ENCODE measurements around the gene FLYWCH2. TPM values are rescaled to one million over a fixed set of nuclear protein-coding genes. Genes with fewer than 3 reads are reported as not detected.
"Not testable (repeated sequence)": the region's sequence is repeated elsewhere in the genome, so short reads cannot be mapped to it uniquely, and the experiment has no call there.

The FLYWCH2 gene
- total RNA-seq, 2 experiments from 2014 or later = 23.9 to 38.7 TPM

DNA sequence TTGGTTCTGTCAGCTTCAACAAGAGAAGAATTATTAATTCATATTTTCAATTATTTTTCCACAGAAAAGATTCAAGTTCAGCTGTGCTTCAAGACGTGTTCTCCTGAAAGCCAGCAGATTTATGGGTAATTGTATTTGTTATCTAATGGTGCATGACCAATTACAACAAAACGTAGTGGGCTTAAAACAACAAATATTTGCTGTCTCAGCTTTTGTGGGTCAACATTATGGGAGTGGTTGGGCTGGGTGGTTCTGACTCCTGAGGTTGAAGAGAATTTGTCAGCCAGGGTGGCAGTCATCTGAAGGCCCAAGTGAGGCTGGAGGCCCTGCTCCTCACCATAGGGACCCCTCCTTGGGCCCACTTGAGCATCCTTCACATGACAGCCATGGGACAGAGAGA, 57.0 kb downstream of the FLYWCH2 start:
- Histone ChIP-seq H3K9me3 (ENCODE audit: low read length) (no peaks in the 10 kb centered on the region), H3K9me2 (ENCODE audit: insufficient read depth, low read length) (no peaks in the 10 kb centered on the region), H3K27ac (ENCODE audit: low read depth, low read length, poor library complexity, severe bottlenecking) (no peak overlapping the region), H4K20me1 (ENCODE audit: insufficient read depth, low read length) (no peaks in the 10 kb centered on the region), H3K36me3 (ENCODE audit: insufficient read depth, low read length) (peaks cover 31% of the 10 kb centered on the region), H3K4me3 (ENCODE audit: low read depth, low read length, poor library complexity, severe bottlenecking) (no peak overlapping the region), H3K79me2 (ENCODE audit: insufficient read depth, low read depth, low read length) (no peaks in the 10 kb centered on the region), H3K4me1 (ENCODE audit: insufficient read depth, low read length, poor library complexity, severe bottlenecking) (no peaks in the 10 kb centered on the region), H3K4me2 (ENCODE audit: low read length) (no peak overlapping the region), H2AFZ (ENCODE audit: low read length) (no peak overlapping the region)
- no TSS peak for BruUV-seq (replicated peaks)
- DNase-seq (ENCODE audit: low spot score) = no peak
- intact Hi-C loops (cut with micrococcal nuclease; ENCODE audit: unreplicated experiment) = no loop called here
- TF ChIP-seq, protein P1, sequence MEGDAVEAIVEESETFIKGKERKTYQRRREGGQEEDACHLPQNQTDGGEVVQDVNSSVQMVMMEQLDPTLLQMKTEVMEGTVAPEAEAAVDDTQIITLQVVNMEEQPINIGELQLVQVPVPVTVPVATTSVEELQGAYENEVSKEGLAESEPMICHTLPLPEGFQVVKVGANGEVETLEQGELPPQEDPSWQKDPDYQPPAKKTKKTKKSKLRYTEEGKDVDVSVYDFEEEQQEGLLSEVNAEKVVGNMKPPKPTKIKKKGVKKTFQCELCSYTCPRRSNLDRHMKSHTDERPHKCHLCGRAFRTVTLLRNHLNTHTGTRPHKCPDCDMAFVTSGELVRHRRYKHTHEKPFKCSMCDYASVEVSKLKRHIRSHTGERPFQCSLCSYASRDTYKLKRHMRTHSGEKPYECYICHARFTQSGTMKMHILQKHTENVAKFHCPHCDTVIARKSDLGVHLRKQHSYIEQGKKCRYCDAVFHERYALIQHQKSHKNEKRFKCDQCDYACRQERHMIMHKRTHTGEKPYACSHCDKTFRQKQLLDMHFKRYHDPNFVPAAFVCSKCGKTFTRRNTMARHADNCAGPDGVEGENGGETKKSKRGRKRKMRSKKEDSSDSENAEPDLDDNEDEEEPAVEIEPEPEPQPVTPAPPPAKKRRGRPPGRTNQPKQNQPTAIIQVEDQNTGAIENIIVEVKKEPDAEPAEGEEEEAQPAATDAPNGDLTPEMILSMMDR (conservative IDR thresholded peaks at IDR 0.05; ENCODE audit: low read length) = no peak
- no peak for TF ChIP-seq EZH2phosphoT487 (IDR thresholded peaks at IDR 0.05; ENCODE audit: borderline replicate concordance, low read depth, low read length)
- CTCF ChIA-PET (ENCODE audit: unreplicated experiment) = no interaction called here
- POLR2A ChIA-PET = no interaction called here

DNA sequence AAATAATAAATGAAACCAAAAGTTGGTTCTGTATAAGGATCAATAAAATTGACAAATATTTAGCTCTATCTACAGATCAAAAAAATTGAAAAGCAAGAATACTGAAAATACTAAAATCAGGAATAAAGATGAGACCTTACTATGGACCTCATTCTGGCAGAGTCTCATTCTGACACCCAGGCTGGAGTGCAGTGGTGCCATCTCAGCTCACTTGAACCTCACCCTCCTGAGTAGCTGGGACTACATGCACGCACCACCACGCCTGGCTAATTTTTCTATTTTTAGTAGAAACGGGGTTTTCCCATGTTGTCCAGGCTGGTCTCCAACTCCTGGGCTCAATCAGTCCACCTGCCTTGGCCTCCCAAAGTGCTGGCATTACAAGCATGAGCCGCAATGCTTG, 59.0 kb downstream of the FLYWCH2 start:
- no peak overlapping the region for H3K27ac ChIP-seq (ENCODE audit: low read depth, low read length, poor library complexity, severe bottlenecking)
- no peaks in the 10 kb centered on the region for H3K9me2 ChIP-seq (ENCODE audit: insufficient read depth, low read length)
- BruUV-seq (replicated peaks) = no TSS peak
- no peak overlapping the region for H2AFZ ChIP-seq (ENCODE audit: low read length)
- no peaks in the 10 kb centered on the region for H4K20me1 ChIP-seq (ENCODE audit: insufficient read depth, low read length)
- H3K36me3 ChIP-seq (ENCODE audit: insufficient read depth, low read length) = peaks cover 31% of the 10 kb centered on the region
- CTCF ChIA-PET (ENCODE audit: unreplicated experiment) = no interaction called here
- no peak overlapping the region for H3K4me2 ChIP-seq (ENCODE audit: low read length)
- TF ChIP-seq EZH2phosphoT487 (IDR thresholded peaks at IDR 0.05; ENCODE audit: borderline replicate concordance, low read depth, low read length) = no peak
- TF ChIP-seq, protein P1 (conservative IDR thresholded peaks at IDR 0.05; ENCODE audit: low read length) = no peak
- no peaks in the 10 kb centered on the region for H3K4me1 ChIP-seq (ENCODE audit: insufficient read depth, low read length, poor library complexity, severe bottlenecking)
- H3K9me3 ChIP-seq (ENCODE audit: low read length) = no peaks in the 10 kb centered on the region
- H3K4me3 ChIP-seq (ENCODE audit: low read depth, low read length, poor library complexity, severe bottlenecking) = no peak overlapping the region
- H3K79me2 ChIP-seq (ENCODE audit: insufficient read depth, low read depth, low read length) = no peaks in the 10 kb centered on the region
- intact Hi-C loops (cut with micrococcal nuclease; ENCODE audit: unreplicated experiment) = no loop called here
- POLR2A ChIA-PET = no interaction called here
- DNase-seq (ENCODE audit: low spot score) = no peak

DNA sequence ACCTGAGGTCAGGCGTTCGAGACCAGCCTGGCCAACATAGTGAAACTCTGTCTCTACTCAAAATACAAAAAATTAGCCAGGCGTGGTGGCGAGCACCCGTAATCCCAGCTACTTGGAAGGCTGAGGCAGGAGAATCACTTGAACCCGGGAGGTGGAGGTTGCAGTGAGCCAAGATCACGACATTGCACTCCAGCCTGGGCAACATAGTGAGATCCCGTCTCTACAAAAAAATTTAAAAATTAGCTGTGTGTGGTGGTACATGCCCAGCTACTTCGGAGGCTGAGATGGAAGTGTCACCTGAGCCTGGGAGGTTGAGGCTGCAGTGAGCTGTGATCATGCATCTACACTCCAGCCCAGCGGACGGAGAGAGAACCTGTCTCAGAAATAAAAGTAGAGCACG, 60.7 kb downstream of the FLYWCH2 start:
- H3K4me2 ChIP-seq (ENCODE audit: low read length); H3K4me3 ChIP-seq (ENCODE audit: low read depth, low read length, poor library complexity, severe bottlenecking); H4K20me1 ChIP-seq (ENCODE audit: insufficient read depth, low read length); CTCF ChIA-PET (ENCODE audit: unreplicated experiment); intact Hi-C loops (cut with micrococcal nuclease; ENCODE audit: unreplicated experiment); H3K9me2 ChIP-seq (ENCODE audit: insufficient read depth, low read length); DNase-seq (ENCODE audit: low spot score); POLR2A ChIA-PET; H3K4me1 ChIP-seq (ENCODE audit: insufficient read depth, low read length, poor library complexity, severe bottlenecking); BruUV-seq (replicated peaks); H3K9me3 ChIP-seq (ENCODE audit: low read length); H3K79me2 ChIP-seq (ENCODE audit: insufficient read depth, low read depth, low read length); H3K27ac ChIP-seq (ENCODE audit: low read depth, low read length, poor library complexity, severe bottlenecking); H2AFZ ChIP-seq (ENCODE audit: low read length): not testable (repeated sequence)
- H3K36me3 ChIP-seq (ENCODE audit: insufficient read depth, low read length) = peaks cover 25% of the 10 kb centered on the region

Measured in OCI-LY7 (cell line).